IMR-90 (cell line): ENCODE results near the gene OPA3. TPM values are rescaled to one million over a fixed set of nuclear protein-coding genes. Genes with fewer than 3 reads are reported as not detected.

Experiments used
- ATAC-seq: fragments of 200-7000 bp; cut with Tn5 transposase; 2 replicates; pipeline ENCODE4 v1.9.1; 2020; ENCODE audit warnings: low read depth, mild to moderate bottlenecking, moderate library complexity
- BruUV-seq: library from RNA; stranded (reverse); fragments of 400-500 nt; replicated peaks from 2 replicates; lab custom pipeline; 2021; lab: Mats Ljungman, UMichigan
- CTCF ChIA-PET: fragments of 300-600 bp; formaldehyde crosslinking; extraction: SDS; loops from one replicate; lab custom pipeline; 2021; ENCODE audit warnings: antibody characterized with exemption; lab: Yijun Ruan, JAX
- POLR2A ChIA-PET: fragments of 300-600 bp; sonication (Branson Sonifier 250); formaldehyde crosslinking; loops from one replicate; lab custom pipeline; 2022; ENCODE audit warnings: antibody characterized with exemption; ENCODE audit not compliant: unreplicated experiment; lab: Charles Lee
- DNase-seq: peaks from one replicate; pipeline ENCODE4 v3.0.0; 2013
- H2AFZ ChIP-seq: replicated peaks from 2 replicates; pipeline ENCODE3; 2013; ENCODE audit warnings: low read length, mild to moderate bottlenecking; ENCODE audit not compliant: poor library complexity
- H2AK5ac ChIP-seq: 2 replicates; pipeline ENCODE4 v1.6.1; 2013; ENCODE audit warnings: low read depth, low read length, inconsistent platforms
- H2AK9ac ChIP-seq: replicated peaks from 2 replicates; pipeline ENCODE3; 2013; ENCODE audit warnings: mild to moderate bottlenecking, low read depth, low read length, moderate library complexity; ENCODE audit not compliant: poor library complexity
- H2BK120ac ChIP-seq: 2 replicates; pipeline ENCODE4 v1.6.1; 2013; ENCODE audit warnings: low read depth, low read length, inconsistent platforms
- H2BK15ac ChIP-seq: 3 replicates; pipeline ENCODE4 v1.6.1; 2013; ENCODE audit warnings: low read depth, low read length, inconsistent platforms
- H2BK20ac ChIP-seq: 2 replicates; pipeline ENCODE4 v1.6.1; 2013; ENCODE audit warnings: low read depth, mild to moderate bottlenecking, inconsistent platforms, low read length, moderate library complexity
- H2BK5ac ChIP-seq: 2 replicates; pipeline ENCODE4 v1.6.1; 2013; ENCODE audit warnings: mild to moderate bottlenecking, low read depth, low read length, inconsistent platforms; ENCODE audit not compliant: poor library complexity, severe bottlenecking
- H3K14ac ChIP-seq: replicated peaks from 2 replicates; pipeline ENCODE4 v1.6.1; 2013; ENCODE audit warnings: low read depth, low read length, inconsistent platforms
- H3K18ac ChIP-seq: 2 replicates; pipeline ENCODE4 v1.6.1; 2013; ENCODE audit warnings: low read depth, low read length, control low read depth
- H3K23ac ChIP-seq: 2 replicates; pipeline ENCODE4 v1.6.1; 2013; ENCODE audit warnings: low read depth, low read length, inconsistent platforms
- H3K27ac ChIP-seq: 2 replicates; pipeline ENCODE4 v1.5.1; 2013; ENCODE audit warnings: mild to moderate bottlenecking, control low read depth, low read length; ENCODE audit not compliant: insufficient read depth
- H3K27me3 ChIP-seq: 2 replicates; pipeline ENCODE4 v1.6.1; 2013; ENCODE audit warnings: low read length; ENCODE audit not compliant: control insufficient read depth, insufficient read depth
- H3K36me3 ChIP-seq: 2 replicates; pipeline ENCODE4 v1.6.1; 2013; ENCODE audit warnings: low read length, mixed read lengths; ENCODE audit not compliant: control insufficient read depth, insufficient read depth
- H3K4ac ChIP-seq: 2 replicates; pipeline ENCODE4 v1.6.1; 2013; ENCODE audit warnings: low read depth, low read length, inconsistent platforms
- H3K4me1 ChIP-seq: 2 replicates; pipeline ENCODE4 v1.6.1; 2013; ENCODE audit warnings: low read length, mixed read lengths; ENCODE audit not compliant: control insufficient read depth, insufficient read depth
- H3K4me2 ChIP-seq: 2 replicates; pipeline ENCODE4 v1.6.1; 2013; ENCODE audit warnings: low read depth, mild to moderate bottlenecking, control low read depth, low read length, moderate library complexity
- H3K4me3 ChIP-seq: 2 replicates; pipeline ENCODE4 v1.5.1; 2013; ENCODE audit warnings: low read depth, mild to moderate bottlenecking, control low read depth, low read length, moderate library complexity; ENCODE audit not compliant: insufficient read depth
- H3K56ac ChIP-seq: 2 replicates; pipeline ENCODE4 v1.6.1; 2013; ENCODE audit warnings: low read length, inconsistent platforms; ENCODE audit not compliant: insufficient read depth; ENCODE audit errors: extremely low read depth
- H3K79me1 ChIP-seq, 2 experiments: 2 replicates each; pipeline ENCODE4 v1.6.1; 2013; ENCODE audit warnings: low read length in 2 of 2, inconsistent platforms in 1 of 2, low read depth in 1 of 2
- H3K9ac ChIP-seq: 2 replicates; pipeline ENCODE4 v1.6.1; 2013; ENCODE audit warnings: low read depth, low read length, control low read depth
- H3K9me1 ChIP-seq: 2 replicates; pipeline ENCODE4 v1.6.1; 2013; ENCODE audit warnings: low read length, inconsistent platforms; ENCODE audit not compliant: insufficient read depth
- H3K9me3 ChIP-seq: 2 replicates; pipeline ENCODE4 v1.6.1; 2013; ENCODE audit warnings: low read length; ENCODE audit not compliant: control insufficient read depth, insufficient read depth
- H4K20me1 ChIP-seq: 2 replicates; pipeline ENCODE4 v1.6.1; 2013; ENCODE audit warnings: low read length, inconsistent platforms; ENCODE audit not compliant: insufficient read depth
- H4K5ac ChIP-seq: 2 replicates; pipeline ENCODE4 v1.6.1; 2013; ENCODE audit warnings: mild to moderate bottlenecking, low read depth, low read length, control low read depth
- H4K8ac ChIP-seq, 2 experiments: 2 replicates each; pipeline ENCODE4 v1.6.1; 2013; ENCODE audit warnings: low read depth in 2 of 2, low read length in 2 of 2, control low read depth in 1 of 2, inconsistent platforms in 1 of 2
- H4K91ac ChIP-seq: 2 replicates; pipeline ENCODE4 v1.6.1; 2013; ENCODE audit warnings: low read depth, low read length, inconsistent platforms; ENCODE audit not compliant: insufficient read depth
- BHLHE40 ChIP-seq: fragments of 150-350 bp; IDR thresholded peaks from 2 replicates; pipeline ENCODE4 v1.6.1; 2016; ENCODE audit warnings: mild to moderate bottlenecking, low read depth, low read length
- CEBPB ChIP-seq: IDR thresholded peaks from 2 replicates; pipeline ENCODE4 v1.6.1; 2012; ENCODE audit warnings: low read depth, low read length, improper control_type of control experiment
- CHD1 ChIP-seq: IDR thresholded peaks from 2 replicates; pipeline ENCODE4 v1.6.1; 2012; ENCODE audit warnings: low read depth, low read length, improper control_type of control experiment
- CTCF ChIP-seq: conservative IDR thresholded peaks from 2 replicates; pipeline ENCODE4 v1.5.1; 2012; ENCODE audit warnings: mild to moderate bottlenecking, low read depth, low read length, improper control_type of control experiment
- ELK1 ChIP-seq: fragments of 150-350 bp; IDR thresholded peaks from 2 replicates; pipeline ENCODE4 v1.6.1; 2016; ENCODE audit warnings: low read depth, mild to moderate bottlenecking, low read length, moderate library complexity, borderline replicate concordance
- FOS ChIP-seq: fragments of 150-350 bp; IDR thresholded peaks from 2 replicates; pipeline ENCODE4 v1.6.1; 2016; ENCODE audit warnings: low read depth, low read length
- MAFK ChIP-seq: IDR thresholded peaks from 2 replicates; pipeline ENCODE4 v1.6.1; 2012; ENCODE audit warnings: low read depth, low read length, improper control_type of control experiment
- MAZ ChIP-seq: IDR thresholded peaks from 2 replicates; pipeline ENCODE4 v1.6.1; 2012; ENCODE audit warnings: low read depth, mild to moderate bottlenecking, low read length, improper control_type of control experiment, moderate library complexity, borderline replicate concordance
- MXI1 ChIP-seq: IDR thresholded peaks from 2 replicates; pipeline ENCODE4 v1.6.1; 2012; ENCODE audit warnings: low read depth, mild to moderate bottlenecking, low read length, moderate library complexity, borderline replicate concordance
- NFE2L2 ChIP-seq: fragments of 150-350 bp; IDR thresholded peaks from 2 replicates; pipeline ENCODE4 v1.6.1; 2016; ENCODE audit warnings: low read depth, mild to moderate bottlenecking, low read length
- POLR2A ChIP-seq: IDR thresholded peaks from 2 replicates; pipeline ENCODE4 v1.6.1; 2012; ENCODE audit warnings: mild to moderate bottlenecking, low read depth, low read length
- RAD21 ChIP-seq: IDR thresholded peaks from 2 replicates; pipeline ENCODE4 v1.6.1; 2012; ENCODE audit warnings: low read length, improper control_type of control experiment
- RCOR1 ChIP-seq: IDR thresholded peaks from 2 replicates; pipeline ENCODE4 v1.6.1; 2012; ENCODE audit warnings: mild to moderate bottlenecking, low read length, improper control_type of control experiment; ENCODE audit not compliant: insufficient replicate concordance
- RFX5 ChIP-seq: IDR thresholded peaks from 2 replicates; pipeline ENCODE4 v1.8.0; 2012; ENCODE audit warnings: low read depth, mild to moderate bottlenecking, low read length, moderate library complexity
- SMC3 ChIP-seq: fragments of 150-350 bp; IDR thresholded peaks from 2 replicates; pipeline ENCODE4 v1.6.1; 2016; ENCODE audit warnings: low read depth, mild to moderate bottlenecking, antibody characterized with exemption, low read length, moderate library complexity
- USF2 ChIP-seq: fragments of 150-350 bp; IDR thresholded peaks from 2 replicates; pipeline ENCODE4 v1.6.1; 2017; ENCODE audit warnings: mild to moderate bottlenecking, antibody characterized with exemption, low read length, low read depth
- WGBS, 2 experiments: methylation state at CpG; one replicate each; pipeline versions ENCODE4 v1.1.5 to v1.1.7; 2013; ENCODE audit warnings: missing lambda C conversion rate in 2 of 2; ENCODE audit not compliant: insufficient read length in 1 of 2; ENCODE audit errors: extremely low coverage in 2 of 2; 5-methylcytosine and 5-hydroxymethylcytosine counted together
- dilution Hi-C: fragments of 300-500 bp; cut with HindIII; formaldehyde crosslinking; loops from one replicate; pipeline ENCODE4 v1.14.3; 2018; ENCODE audit warnings: low sequenced_read_pairs; ENCODE audit not compliant: unreplicated experiment
- in situ Hi-C: fragments of 300-500 bp; cut with MboI; formaldehyde crosslinking; loops from 3 replicates; pipeline ENCODE4 v1.14.3; 2019; ENCODE audit warnings: low sequenced_read_pairs, inconsistent platforms, mixed read lengths
- intact Hi-C: fragments of 100-400 bp; cut with micrococcal nuclease; formaldehyde crosslinking; loops from 2 replicates; pipeline ENCODE4 v1.10.0; 2022
- polyA plus RNA-seq, 3 experiments: library from polyadenylated mRNA; depleted of rRNA; stranded (reverse); fragments of >200 nt; gene quantifications; 2 replicates each; pipeline ENCODE4 v1.2.3, GENCODE V29; 2012; ENCODE audit warnings: low replicate concordance in 1 of 3
- total RNA-seq: library from RNA; depleted of rRNA; stranded (reverse); fragments of >200 nt; gene quantifications from 2 replicates; pipeline ENCODE4 v1.2.3, GENCODE V29; 2012

OPA3 gene
- total and polyA plus RNA-seq, 2 of the 4 experiments (the other 2 are of a cell fraction) = 5.2 to 9.6 TPM

GRCh38 chr19:45529420-45529785 lies 55.2 kb downstream of the OPA3 start:
- 79% methylated on average over 4 of the region's 14 CpGs; no CpG with 5 or more reads in 1 of the 2 experiments for WGBS, 2 experiments
- H2BK5ac ChIP-seq = no peak overlapping the region
- peak overlapping the region; percentile 5 for H2AFZ ChIP-seq
- H3K4me1 ChIP-seq = peaks cover 2% of the 10 kb centered on the region; the same call in 1 of the 2 replicates
- H3K56ac ChIP-seq = no peak overlapping the region
- BruUV-seq = no TSS peak
- H3K4me3 ChIP-seq = no peak overlapping the region
- intact Hi-C loops = no loop called here
- DNase-seq (no peak), ATAC-seq (no peak)
- H4K91ac ChIP-seq = no peak overlapping the region
- no peak overlapping the region for H2AK9ac ChIP-seq
- in situ Hi-C loops = loop anchor here (10.0 kb wide), 1 partner anchor 115 kb away; no protein-coding TSS in a partner anchor
- no peak overlapping the region for H2BK20ac ChIP-seq
- no peak overlapping the region for H2BK120ac ChIP-seq
- no peak overlapping the region for H3K9ac ChIP-seq
- no peak overlapping the region for H3K4ac ChIP-seq
- peaks cover 7% of the 10 kb centered on the region for H3K9me3 ChIP-seq
- H3K4me2 ChIP-seq = no peak overlapping the region
- no peak overlapping the region for H2BK15ac ChIP-seq
- ChIA-PET POLR2A (interaction anchor here (0.5 kb wide), 1 partner anchor 22 kb away, joined by 3 read pairs; no protein-coding TSS in a partner anchor), CTCF (interaction anchor here (0.6 kb wide), 1 partner anchor 10 kb away, joined by 6 read pairs; no protein-coding TSS in a partner anchor)
- dilution Hi-C loops = no loop called here
- H3K14ac ChIP-seq = no peak overlapping the region
- H3K27me3 ChIP-seq = no peaks in the 10 kb centered on the region
- peaks cover 6 to 27% of the 10 kb centered on the region in 2 experiments for H3K79me1 ChIP-seq
- H4K20me1 ChIP-seq = peaks cover 25% of the 10 kb centered on the region
- no peak overlapping the region for H4K5ac ChIP-seq
- TF ChIP-seq FOS (no peak), RFX5 (no peak), MAZ (no peak), NFE2L2 (no peak), USF2 (no peak), CHD1 (no peak), POLR2A (no peak), MXI1 (no peak), MAFK (no peak), CTCF (no peak), RAD21 (no peak), SMC3 (no peak), BHLHE40 (no peak), ELK1 (no peak), CEBPB (no peak), RCOR1 (no peak)
- H4K8ac ChIP-seq = no peak overlapping the region
- H2AK5ac ChIP-seq = no peak overlapping the region
- H3K27ac ChIP-seq = no peak overlapping the region
- no peak overlapping the region for H3K18ac ChIP-seq
- 0 out of 2 replicates have a peak, but pooled peaks cover 4% of the 10 kb centered on the region for H3K9me1 ChIP-seq
- H3K23ac ChIP-seq = no peak overlapping the region
- peaks cover 28% of the 10 kb centered on the region for H3K36me3 ChIP-seq
